Keratinocyte (primary cell): ENCODE measurements around the gene BFSP1. TPM values are rescaled to one million over a fixed set of nuclear protein-coding genes. Genes with fewer than 3 reads are reported as not detected.

ENCODE experiments used
- DNase-seq: peaks from one replicate; pipeline ENCODE4 v3.0.0-alpha.2; 2011; ENCODE audit warnings: low read depth, missing footprints, low spot score
- FAIRE-seq: peaks from 2 replicates; lab custom pipeline; 2011; peaks lifted over from hg19 to GRCh38; lab: Jason Lieb, UNC
- H2AFZ ChIP-seq: 2 replicates; pipeline ENCODE4 v1.6.0; 2012; ENCODE audit warnings: low read length, control low read depth, inconsistent platforms; ENCODE audit not compliant: control insufficient read depth
- H3K27ac ChIP-seq: 2 replicates; pipeline ENCODE4 v1.5.1; 2011; ENCODE audit warnings: low read length; ENCODE audit not compliant: control insufficient read depth, insufficient read depth
- H3K27me3 ChIP-seq: 3 replicates; pipeline ENCODE4 v1.6.0; 2011; ENCODE audit warnings: low read length; ENCODE audit not compliant: control insufficient read depth, insufficient read depth; ENCODE audit errors: extremely low read depth
- H3K36me3 ChIP-seq, 2 experiments: 2 replicates in 1 of 2; 3 replicates in 1 of 2; pipeline ENCODE4 v1.5.1; 2011; ENCODE audit warnings: low read length in 2 of 2, mild to moderate bottlenecking in 1 of 2; ENCODE audit not compliant: control insufficient read depth in 2 of 2, insufficient read depth in 2 of 2; ENCODE audit errors: extremely low read depth in 1 of 2
- H3K4me1 ChIP-seq: 3 replicates; pipeline ENCODE4 v1.5.1; 2011; ENCODE audit warnings: low read length; ENCODE audit not compliant: control insufficient read depth, insufficient read depth; ENCODE audit errors: extremely low read depth
- H3K4me2 ChIP-seq: 3 replicates; pipeline ENCODE4 v1.6.0; 2011; ENCODE audit warnings: low read depth, low read length; ENCODE audit not compliant: control insufficient read depth, insufficient read depth; ENCODE audit errors: extremely low read depth
- H3K4me3 ChIP-seq, 3 experiments: fragments of 200-600 bp in 1 of 3; sonication (generic) in 1 of 3; 2 replicates in 2 of 3; 3 replicates in 1 of 3; pipeline ENCODE4 v1.5.1; 2011 to 2016; ENCODE audit warnings: low read length in 3 of 3, mild to moderate bottlenecking in 3 of 3, control low read depth in 2 of 3, inconsistent platforms in 1 of 3, low read depth in 1 of 3, mixed read lengths in 1 of 3, mixed run types in 1 of 3, moderate library complexity in 1 of 3; ENCODE audit not compliant: control insufficient read depth in 2 of 3, insufficient read depth in 2 of 3; ENCODE audit errors: extremely low read depth in 1 of 3
- H3K79me2 ChIP-seq: 2 replicates; pipeline ENCODE4 v1.6.0; 2012; ENCODE audit warnings: low read length; ENCODE audit not compliant: control insufficient read depth, insufficient read depth
- H3K9ac ChIP-seq: 3 replicates; pipeline ENCODE4 v1.6.0; 2011; ENCODE audit warnings: low read length; ENCODE audit not compliant: control insufficient read depth, insufficient read depth; ENCODE audit errors: extremely low read depth
- H3K9me1 ChIP-seq: 3 replicates; pipeline ENCODE4 v1.6.0; 2011; ENCODE audit warnings: low read length; ENCODE audit not compliant: control insufficient read depth, insufficient read depth; ENCODE audit errors: extremely low read depth
- H3K9me3 ChIP-seq: 2 replicates; pipeline ENCODE4 v1.5.1; 2012; ENCODE audit warnings: low read depth, low read length; ENCODE audit not compliant: control insufficient read depth
- H4K20me1 ChIP-seq: 3 replicates; pipeline ENCODE4 v1.6.0; 2011; ENCODE audit warnings: low read length; ENCODE audit not compliant: control insufficient read depth, insufficient read depth; ENCODE audit errors: extremely low read depth
- EZH2 ChIP-seq: IDR thresholded peaks from one replicate; pipeline ENCODE4 v1.6.1; 2012; ENCODE audit warnings: inconsistent platforms, mild to moderate bottlenecking, low read length, moderate library complexity
- dilution Hi-C: fragments of 300-500 bp; cut with MboI; formaldehyde crosslinking; loops from one replicate; pipeline ENCODE4 v1.7.0; 2020; ENCODE audit warnings: low sequenced_read_pairs; ENCODE audit not compliant: extremely low pct_ligation_motif_present
- polyA plus RNA-seq, 5 experiments: library from polyadenylated mRNA; depleted of rRNA in 3 of 5; stranded (reverse) in 3 of 5; stranded (forward) in 1 of 5; unstranded in 1 of 5; fragments of >200 nt; gene quantifications; 1 replicate in 1 of 5; 2 replicates in 3 of 5; 3 replicates in 1 of 5; pipeline versions ENCODE4 v1.2.1 to v1.2.3, GENCODE V29; 2011 to 2012; ENCODE audit warnings: missing spikeins in 2 of 5, low read depth in 1 of 5, low replicate concordance in 1 of 5
- TF ChIP-seq, protein P1 (sequence below), 3 experiments: IDR thresholded peaks in 1 of 3; conservative IDR thresholded peaks in 1 of 3; optimal IDR thresholded peaks in 1 of 3; 2 replicates in 2 of 3; 3 replicates in 1 of 3; pipeline versions ENCODE3 to v1.5.1; 2011; ENCODE audit warnings: low read length in 3 of 3, mild to moderate bottlenecking in 3 of 3, moderate library complexity in 2 of 3, control low read depth in 1 of 3, inconsistent platforms in 1 of 3; ENCODE audit not compliant: insufficient read depth in 2 of 3; ENCODE audit errors: extremely low read depth in 1 of 3

Gene BFSP1
- polyA plus RNA-seq, 1 donor (not counting 4 experiments of a cell fraction or from before 2014, with no cell fraction given) = 2.2 TPM

GRCh38 chr20:17504898-17505635, 26.1 kb downstream of the BFSP1 start:
- dilution Hi-C loops = no loop called here
- no peak for TF ChIP-seq EZH2
- TF ChIP-seq, protein P1, sequence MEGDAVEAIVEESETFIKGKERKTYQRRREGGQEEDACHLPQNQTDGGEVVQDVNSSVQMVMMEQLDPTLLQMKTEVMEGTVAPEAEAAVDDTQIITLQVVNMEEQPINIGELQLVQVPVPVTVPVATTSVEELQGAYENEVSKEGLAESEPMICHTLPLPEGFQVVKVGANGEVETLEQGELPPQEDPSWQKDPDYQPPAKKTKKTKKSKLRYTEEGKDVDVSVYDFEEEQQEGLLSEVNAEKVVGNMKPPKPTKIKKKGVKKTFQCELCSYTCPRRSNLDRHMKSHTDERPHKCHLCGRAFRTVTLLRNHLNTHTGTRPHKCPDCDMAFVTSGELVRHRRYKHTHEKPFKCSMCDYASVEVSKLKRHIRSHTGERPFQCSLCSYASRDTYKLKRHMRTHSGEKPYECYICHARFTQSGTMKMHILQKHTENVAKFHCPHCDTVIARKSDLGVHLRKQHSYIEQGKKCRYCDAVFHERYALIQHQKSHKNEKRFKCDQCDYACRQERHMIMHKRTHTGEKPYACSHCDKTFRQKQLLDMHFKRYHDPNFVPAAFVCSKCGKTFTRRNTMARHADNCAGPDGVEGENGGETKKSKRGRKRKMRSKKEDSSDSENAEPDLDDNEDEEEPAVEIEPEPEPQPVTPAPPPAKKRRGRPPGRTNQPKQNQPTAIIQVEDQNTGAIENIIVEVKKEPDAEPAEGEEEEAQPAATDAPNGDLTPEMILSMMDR (optimal IDR thresholded peaks at IDR 0.05 in 1 of 3, IDR thresholded peaks at IDR 0.05 in 1 of 3, conservative IDR thresholded peaks at IDR 0.05 in 1 of 3; ENCODE audit: extremely low read depth in 1 of 3, insufficient read depth in 2 of 3, low read length in 3 of 3) = peak in 2 of 3 experiments; percentile 46 to 48
- no peaks in the 10 kb centered on the region for H3K9me3 ChIP-seq
- H3K4me2 ChIP-seq = peak overlapping the region; percentile 77
- peak overlapping the region; percentile 82 for H3K27ac ChIP-seq
- peak overlapping the region; percentile 61 for H3K9ac ChIP-seq
- no peaks in the 10 kb centered on the region for H3K79me2 ChIP-seq
- H3K4me1 ChIP-seq = peaks cover 22% of the 10 kb centered on the region
- DNase-seq (no peak), FAIRE-seq (peak; percentile 62)
- H3K36me3 ChIP-seq = no peaks in the 10 kb centered on the region
- H3K4me3 ChIP-seq = peak overlapping the region in 2 of 3 experiments; percentile 43 to 66
- no peaks in the 10 kb centered on the region for H4K20me1 ChIP-seq
- peak overlapping the region; percentile 64 for H2AFZ ChIP-seq
- H3K9me1 ChIP-seq = peaks cover 2% of the 10 kb centered on the region
- no peaks in the 10 kb centered on the region for H3K27me3 ChIP-seq

DNA sequence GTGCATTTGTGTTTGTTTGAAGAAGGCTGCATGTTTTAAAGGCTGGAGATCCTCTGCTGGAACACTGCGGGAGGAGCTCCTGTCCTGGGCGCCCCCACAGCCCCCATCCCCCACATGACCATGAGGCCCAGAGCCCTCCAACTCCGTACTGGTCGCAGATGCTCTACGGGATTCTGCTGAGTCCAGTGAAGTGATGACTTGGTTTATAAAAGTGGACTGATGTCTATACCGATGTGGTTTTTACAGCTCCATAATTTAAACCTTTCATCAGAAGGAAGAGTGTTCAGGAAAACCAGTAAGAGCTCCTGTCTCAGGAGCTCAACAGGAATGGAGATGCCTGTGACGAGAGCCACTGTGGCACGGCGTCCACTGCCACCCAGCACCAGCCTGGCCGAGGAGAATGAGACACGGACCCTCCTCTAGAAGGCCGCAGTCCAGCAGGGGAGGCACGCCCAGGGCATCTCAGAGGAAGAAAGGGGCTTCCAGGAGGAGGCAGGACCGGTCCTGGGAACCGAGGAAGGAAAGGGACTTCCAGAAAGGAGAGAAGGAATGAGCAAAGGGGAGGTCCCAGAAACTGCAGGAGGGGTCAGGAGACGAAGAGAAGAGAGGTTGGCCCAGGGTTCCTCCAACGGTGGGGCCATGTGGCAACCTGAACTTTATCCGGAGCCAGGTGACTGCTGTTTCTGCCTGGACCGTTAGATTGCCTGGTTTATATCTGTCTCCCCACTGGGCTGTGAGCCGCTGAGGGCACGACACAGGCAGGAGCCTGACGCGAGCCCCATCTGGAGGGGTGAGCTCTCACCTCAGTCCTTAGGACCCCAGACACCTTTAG, 26.9 kb downstream of the BFSP1 start:
- dilution Hi-C loops = no loop called here
- H3K27me3 ChIP-seq = no peaks in the 10 kb centered on the region
- peaks cover 2% of the 10 kb centered on the region for H3K9me1 ChIP-seq
- no peak for TF ChIP-seq EZH2
- TF ChIP-seq, protein P1 (optimal IDR thresholded peaks at IDR 0.05 in 1 of 3, IDR thresholded peaks at IDR 0.05 in 1 of 3, conservative IDR thresholded peaks at IDR 0.05 in 1 of 3; ENCODE audit: extremely low read depth in 1 of 3, insufficient read depth in 2 of 3, low read length in 3 of 3) = no peak
- FAIRE-seq (no peak), DNase-seq (no peak)
- peaks cover 22% of the 10 kb centered on the region for H3K4me1 ChIP-seq
- no peak overlapping the region for H3K27ac ChIP-seq
- no peaks in the 10 kb centered on the region for H3K36me3 ChIP-seq
- no peak overlapping the region for H2AFZ ChIP-seq
- peak overlapping the region; percentile 77 for H3K4me2 ChIP-seq
- no peak overlapping the region for H3K4me3 ChIP-seq
- H3K79me2 ChIP-seq = no peaks in the 10 kb centered on the region
- H4K20me1 ChIP-seq = no peaks in the 10 kb centered on the region
- no peaks in the 10 kb centered on the region for H3K9me3 ChIP-seq
- no peak overlapping the region for H3K9ac ChIP-seq
